ENCODE measurements around the gene F7.

DNA sequence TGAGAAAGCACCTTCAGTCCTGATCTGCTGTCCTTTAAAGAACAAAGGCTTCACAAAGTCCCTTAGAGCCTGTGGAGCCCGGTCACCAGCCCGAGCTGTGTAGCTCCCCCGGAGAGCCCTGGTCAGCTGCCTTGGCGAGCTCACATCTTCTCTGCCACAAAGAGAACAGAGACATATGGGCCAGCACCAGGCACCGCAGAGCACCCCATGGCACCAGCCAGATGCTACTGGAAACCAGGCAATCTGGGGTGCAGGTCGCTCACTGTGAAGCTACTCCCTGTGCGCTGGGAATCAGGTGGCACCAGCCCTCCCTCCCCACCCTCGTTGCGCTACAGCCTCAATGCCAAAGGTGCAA is 44.3 kb upstream of the F7 start:
- TF ChIP-seq YY1 (IDR thresholded peaks at IDR 0.05; ENCODE audit: insufficient read depth, insufficient read length) (no peak), ZNF274 (IDR thresholded peaks at IDR 0.05; ENCODE audit: low read depth, low read length) (no peak)
